Astrocyte of the cerebellum (primary cell): ENCODE data around the gene PGS1.
A peak's percentile ranks its signal among the peaks of the same experiment; 100 is the strongest.

ENCODE experiments used
- DNase-seq: peaks from one replicate; pipeline ENCODE4 v3.0.0-alpha.2; 2011; ENCODE audit warnings: low read depth
- H3K4me3 ChIP-seq: 2 replicates; pipeline ENCODE4 v1.5.1; 2011; ENCODE audit warnings: mild to moderate bottlenecking, low read depth, low read length, moderate library complexity
- in situ Hi-C: cut with HindIII; loops from 2 replicates; pipeline ENCODE4 v1.10.0; 2017; ENCODE audit warnings: low sequenced_read_pairs
- TF ChIP-seq, protein P1 (sequence below): IDR thresholded peaks from 2 replicates; pipeline ENCODE4 v1.5.1; 2012; ENCODE audit warnings: low read length, low read depth, moderate library complexity, mild to moderate bottlenecking; ENCODE audit errors: missing control alignments

The PGS1 gene

GRCh38 chr17:78343187-78343542 is 35.3 kb upstream of the PGS1 start:
- in situ Hi-C loops, result loop anchor here (5.0 kb wide), 2 partner anchors 51 to 79 kb away; no protein-coding TSS in a partner anchor
- TF ChIP-seq, protein P1, sequence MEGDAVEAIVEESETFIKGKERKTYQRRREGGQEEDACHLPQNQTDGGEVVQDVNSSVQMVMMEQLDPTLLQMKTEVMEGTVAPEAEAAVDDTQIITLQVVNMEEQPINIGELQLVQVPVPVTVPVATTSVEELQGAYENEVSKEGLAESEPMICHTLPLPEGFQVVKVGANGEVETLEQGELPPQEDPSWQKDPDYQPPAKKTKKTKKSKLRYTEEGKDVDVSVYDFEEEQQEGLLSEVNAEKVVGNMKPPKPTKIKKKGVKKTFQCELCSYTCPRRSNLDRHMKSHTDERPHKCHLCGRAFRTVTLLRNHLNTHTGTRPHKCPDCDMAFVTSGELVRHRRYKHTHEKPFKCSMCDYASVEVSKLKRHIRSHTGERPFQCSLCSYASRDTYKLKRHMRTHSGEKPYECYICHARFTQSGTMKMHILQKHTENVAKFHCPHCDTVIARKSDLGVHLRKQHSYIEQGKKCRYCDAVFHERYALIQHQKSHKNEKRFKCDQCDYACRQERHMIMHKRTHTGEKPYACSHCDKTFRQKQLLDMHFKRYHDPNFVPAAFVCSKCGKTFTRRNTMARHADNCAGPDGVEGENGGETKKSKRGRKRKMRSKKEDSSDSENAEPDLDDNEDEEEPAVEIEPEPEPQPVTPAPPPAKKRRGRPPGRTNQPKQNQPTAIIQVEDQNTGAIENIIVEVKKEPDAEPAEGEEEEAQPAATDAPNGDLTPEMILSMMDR, result no peak
- H3K4me3 ChIP-seq, result no peak overlapping the region
- DNase-seq, result peak; percentile 85

DNA sequence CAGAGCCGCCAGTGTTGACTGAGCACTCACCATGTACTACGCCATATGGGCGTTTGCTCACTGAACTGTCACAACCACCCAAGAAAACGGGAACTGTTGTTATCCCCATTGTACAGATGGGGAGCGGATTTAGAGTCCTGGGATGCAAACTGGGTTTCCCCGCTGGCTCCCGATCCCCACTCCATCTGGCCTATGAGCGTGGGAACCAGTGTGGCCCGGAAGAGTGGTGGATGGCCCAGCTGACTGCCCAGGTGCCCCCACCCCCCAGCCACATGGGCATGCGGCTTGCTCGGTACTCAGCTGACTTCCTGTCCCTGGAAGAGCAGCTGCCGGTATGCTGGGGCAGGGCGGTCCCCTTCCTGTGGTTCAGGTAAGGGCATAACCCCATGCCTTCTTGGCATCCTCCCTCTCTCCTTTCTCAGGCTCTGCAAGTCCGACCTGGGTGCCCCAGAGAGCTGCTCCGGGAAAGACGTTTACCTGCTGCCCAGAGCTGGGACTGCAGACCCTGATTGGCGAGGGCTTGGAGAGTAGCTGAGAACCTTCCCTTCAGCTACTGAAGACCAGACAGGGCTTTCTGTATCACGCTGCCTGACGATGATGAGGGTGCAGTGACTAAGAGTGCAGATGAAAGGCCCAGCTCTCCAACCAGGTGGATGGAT is 34.8 kb upstream of the PGS1 start:
- in situ Hi-C loops, result loop anchor here (5.0 kb wide), 2 partner anchors 51 to 79 kb away; no protein-coding TSS in a partner anchor
- no peak for DNase-seq
- no peak overlapping the region for H3K4me3 ChIP-seq
- TF ChIP-seq, protein P1, result no peak

DNA sequence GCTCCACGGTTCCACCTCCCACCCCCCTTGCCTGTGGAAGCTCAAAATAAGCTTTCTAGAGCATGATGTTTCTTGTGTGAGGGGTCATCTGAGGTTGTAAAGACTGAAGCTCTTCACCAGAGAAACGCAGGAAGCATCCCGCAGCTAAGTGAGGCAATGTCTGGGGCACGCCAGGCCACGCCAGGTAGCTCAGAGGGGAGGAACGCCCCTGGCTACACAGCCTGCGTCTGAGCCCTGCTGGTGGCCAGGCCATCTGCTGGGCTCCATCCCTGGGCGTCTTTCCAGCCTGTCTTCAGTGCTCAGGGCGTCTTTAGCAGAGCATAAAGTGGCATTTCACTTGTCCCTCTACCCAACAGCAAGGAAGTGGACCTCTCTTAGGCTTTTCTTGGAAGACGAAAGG is 33.8 kb upstream of the PGS1 start:
- in situ Hi-C loops, result loop anchor here (5.0 kb wide), 2 partner anchors 52 to 78 kb away; no protein-coding TSS in a partner anchor
- H3K4me3 ChIP-seq, result no peak overlapping the region
- no peak for DNase-seq
- TF ChIP-seq, protein P1, result no peak

GRCh38 chr17:78345172-78345571 is 33.3 kb upstream of the PGS1 start:
- H3K4me3 ChIP-seq, result no peak overlapping the region
- in situ Hi-C loops, result no loop called here
- DNase-seq, result no peak
- TF ChIP-seq, protein P1, result no peak

DNA sequence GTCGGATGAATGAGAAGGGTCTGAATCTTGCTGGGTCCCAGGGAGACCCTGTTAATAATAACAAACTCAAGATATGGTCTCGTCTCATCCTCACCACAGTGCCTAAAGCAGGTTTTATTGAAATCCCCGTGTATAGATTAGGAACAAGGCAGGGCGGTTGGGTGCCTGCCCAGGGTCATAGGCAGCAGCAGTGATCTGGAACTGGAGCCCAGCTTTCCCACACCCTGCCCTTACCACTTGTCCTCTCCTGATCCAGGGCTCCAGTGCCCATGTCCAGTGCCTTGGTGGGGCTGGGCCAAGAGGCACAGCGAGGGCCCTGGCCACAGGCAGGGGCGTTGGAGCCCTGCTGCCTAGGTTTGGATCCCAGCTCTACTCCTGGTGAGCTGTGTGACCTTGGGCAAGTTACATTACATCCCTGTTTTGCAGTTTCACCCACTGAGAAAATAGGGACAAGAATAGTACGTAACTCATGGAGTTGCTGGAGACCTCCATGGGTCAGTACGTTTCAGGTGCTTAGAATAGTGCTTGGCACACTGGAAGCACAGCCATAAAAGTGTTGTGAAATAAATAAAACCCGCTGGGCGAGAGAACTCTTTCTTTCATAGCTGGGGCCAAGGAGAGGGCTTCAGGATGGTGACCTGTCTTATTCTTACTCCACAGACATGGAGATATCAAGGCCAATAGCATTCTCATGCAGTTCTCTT is 32.5 kb upstream of the PGS1 start:
- TF ChIP-seq, protein P1, result no peak
- no peak overlapping the region for H3K4me3 ChIP-seq
- in situ Hi-C loops, result no loop called here
- no peak for DNase-seq

GRCh38 chr17:78346605-78347250 is 31.7 kb upstream of the PGS1 start:
- H3K4me3 ChIP-seq, result no peak overlapping the region
- no peak for DNase-seq
- TF ChIP-seq, protein P1, result no peak
- in situ Hi-C loops, result no loop called here
